HCT116 (cell line): ENCODE measurements around the gene LTBP4. TPM values are rescaled to one million over a fixed set of nuclear protein-coding genes. Genes with fewer than 3 reads are reported as not detected.

Experiments used
- ATAC-seq: fragments of 200-7000 bp; cut with Tn5 transposase; 2 replicates; pipeline ENCODE4 v1.9.1; 2020; ENCODE audit warnings: mild to moderate bottlenecking, moderate library complexity
- BruUV-seq: library from RNA; stranded (reverse); fragments of 400-500 nt; replicated peaks from 2 replicates; lab custom pipeline; 2021; lab: Mats Ljungman, UMichigan
- CTCF ChIA-PET: fragments of 300-600 bp; sonication (Branson Sonifier 250); formaldehyde crosslinking; loops from one replicate; lab custom pipeline; 2021; ENCODE audit warnings: antibody characterized with exemption; lab: Charles Lee
- POLR2A ChIA-PET: fragments of 300-600, 350-600 bp; sonication (Branson Sonifier 250); formaldehyde crosslinking; loops from one replicate; lab custom pipeline; 2021; ENCODE audit warnings: antibody characterized with exemption; lab: Charles Lee
- RAD21 ChIA-PET, 2 experiments: fragments of 300-600 bp; sonication (Branson Sonifier 250); formaldehyde crosslinking; loops; one replicate each; lab custom pipeline; 2023; ENCODE audit warnings: low total read pairs in 2 of 2; ENCODE audit not compliant: uncharacterized antibody in 2 of 2, unreplicated experiment in 2 of 2, low non-redundant PET in 1 of 2; lab: Charles Lee
- DNase-seq: peaks from one replicate; pipeline ENCODE4 v3.0.0-alpha.2; 2010; ENCODE audit warnings: low read depth, low spot score
- H2AFZ ChIP-seq: fragments of 200-600 bp; shearing (Covaris generic), sonication (generic); 2 replicates; pipeline ENCODE4 v1.6.1; 2017; ENCODE audit warnings: low read depth, mixed run types, mixed read lengths, antibody characterized with exemption, low read length; ENCODE audit not compliant: poor library complexity, severe bottlenecking
- H3K27ac ChIP-seq: 2 replicates; pipeline ENCODE4 v1.5.1; 2012; ENCODE audit warnings: low read depth, low read length
- H3K27me3 ChIP-seq: fragments of 200-600 bp; sonication (generic); 2 replicates; pipeline ENCODE4 v1.6.1; 2016; ENCODE audit warnings: mixed run types, low read length, mixed read lengths; ENCODE audit not compliant: insufficient read depth
- H3K36me3 ChIP-seq, 2 experiments: fragments of 200-500 bp in 1 of 2; fragments of 200-600 bp in 1 of 2; sonication (Bioruptor generic) in 1 of 2; sonication (generic) in 1 of 2; 2 replicates each; pipeline versions ENCODE4 v1.5.1 to v1.6.1; 2014 to 2016; ENCODE audit warnings: low read length in 2 of 2, inconsistent platforms in 1 of 2, mixed read lengths in 1 of 2, mixed run types in 1 of 2; ENCODE audit not compliant: insufficient read depth in 2 of 2, control insufficient read depth in 1 of 2
- H3K4me1 ChIP-seq, 2 experiments: fragments of 200-600 bp in 1 of 2; sonication (generic) in 1 of 2; 2 replicates each; pipeline versions ENCODE4 v1.5.1 to v1.6.1; 2012 to 2017; ENCODE audit warnings: low read length in 2 of 2, inconsistent platforms in 1 of 2, mild to moderate bottlenecking in 1 of 2, mixed read lengths in 1 of 2, mixed run types in 1 of 2, moderate library complexity in 1 of 2; ENCODE audit not compliant: insufficient read depth in 2 of 2, control insufficient read depth in 1 of 2
- H3K4me2 ChIP-seq: fragments of 200-600 bp; sonication (generic); 2 replicates; pipeline ENCODE4 v1.6.1; 2017; ENCODE audit warnings: mixed run types, low read length, mixed read lengths
- H3K4me3 ChIP-seq, 2 experiments: fragments of 200-600 bp in 1 of 2; sonication (generic) in 1 of 2; replicated peaks in 1 of 2; 2 replicates each; pipeline ENCODE4 v1.5.1; 2011 to 2016; ENCODE audit warnings: low read length in 2 of 2, control low read depth in 1 of 2, low read depth in 1 of 2, mild to moderate bottlenecking in 1 of 2, mixed read lengths in 1 of 2, mixed run types in 1 of 2
- H3K79me2 ChIP-seq: fragments of 200-600 bp; sonication (generic); 2 replicates; pipeline ENCODE4 v1.6.1; 2017; ENCODE audit warnings: mild to moderate bottlenecking, mixed run types, low read length, moderate library complexity, mixed read lengths; ENCODE audit not compliant: insufficient read depth
- H3K9ac ChIP-seq: fragments of 200-600 bp; sonication (generic); 2 replicates; pipeline ENCODE4 v1.6.1; 2016; ENCODE audit warnings: low read length, mixed read lengths
- H3K9me2 ChIP-seq: fragments of 200-600 bp; sonication (generic), shearing (Covaris generic); 2 replicates; pipeline ENCODE4 v1.6.1; 2017; ENCODE audit warnings: mixed run types, mild to moderate bottlenecking, moderate library complexity; ENCODE audit not compliant: insufficient read depth
- H3K9me3 ChIP-seq, 2 experiments: fragments of 200-500 bp in 1 of 2; fragments of 200-600 bp in 1 of 2; sonication (Bioruptor generic) in 1 of 2; sonication (generic) in 1 of 2; 2 replicates each; pipeline ENCODE4 v1.6.1; 2014 to 2017; ENCODE audit warnings: low read length in 2 of 2, mixed read lengths in 2 of 2, inconsistent platforms in 1 of 2, low read depth in 1 of 2, mild to moderate bottlenecking in 1 of 2, mixed run types in 1 of 2, moderate library complexity in 1 of 2; ENCODE audit not compliant: control insufficient read depth in 1 of 2, insufficient read depth in 1 of 2
- H4K20me1 ChIP-seq: fragments of 200-600 bp; sonication (generic), shearing (Covaris generic); 2 replicates; pipeline ENCODE4 v1.6.1; 2017; ENCODE audit warnings: mixed run types, mild to moderate bottlenecking, moderate library complexity; ENCODE audit not compliant: insufficient read depth
- ATF3 ChIP-seq: IDR thresholded peaks from 2 replicates; pipeline ENCODE4 v1.6.1; 2012
- CEBPB ChIP-seq: IDR thresholded peaks from 2 replicates; pipeline ENCODE4 v1.6.1; 2012; ENCODE audit warnings: low read depth
- EGR1 ChIP-seq: IDR thresholded peaks from 2 replicates; pipeline ENCODE4 v1.6.1; 2012; ENCODE audit warnings: low read depth
- ELF1 ChIP-seq: IDR thresholded peaks from 2 replicates; pipeline ENCODE4 v1.6.1; 2012; ENCODE audit warnings: low read depth, borderline replicate concordance
- EZH2 ChIP-seq: fragments of 200-600 bp; sonication (generic); IDR thresholded peaks from 2 replicates; pipeline ENCODE4 v1.6.1; 2017; ENCODE audit warnings: antibody characterized with exemption, mixed run types
- EZH2phosphoT487 ChIP-seq: fragments of 200-600 bp; IDR thresholded peaks from 2 replicates; pipeline ENCODE4 v1.6.1; 2018; ENCODE audit warnings: antibody characterized with exemption, borderline replicate concordance
- FOSL1 ChIP-seq: IDR thresholded peaks from 2 replicates; pipeline ENCODE4 v1.6.1; 2012; ENCODE audit warnings: low read depth
- JUND ChIP-seq: IDR thresholded peaks from 2 replicates; pipeline ENCODE4 v1.6.1; 2012
- MAX ChIP-seq: IDR thresholded peaks from 2 replicates; pipeline ENCODE4 v1.6.1; 2012
- POLR2A ChIP-seq: IDR thresholded peaks from 2 replicates; pipeline ENCODE4 v1.7.0; 2011; ENCODE audit warnings: borderline replicate concordance; ENCODE audit not compliant: insufficient read depth, insufficient read length; ENCODE audit errors: extremely low read depth
- POLR2AphosphoS5 ChIP-seq: IDR thresholded peaks from 2 replicates; pipeline ENCODE4 v1.6.1; 2011; ENCODE audit warnings: mild to moderate bottlenecking, low read depth, low read length, moderate library complexity
- RAD21 ChIP-seq: IDR thresholded peaks from 2 replicates; pipeline ENCODE4 v1.6.1; 2012; ENCODE audit warnings: low read depth, mild to moderate bottlenecking
- REST ChIP-seq: IDR thresholded peaks from 2 replicates; pipeline ENCODE4 v1.6.1; 2012; ENCODE audit warnings: low read depth
- SIN3A ChIP-seq: IDR thresholded peaks from 2 replicates; pipeline ENCODE4 v1.6.1; 2012; ENCODE audit warnings: low read depth
- SP1 ChIP-seq: IDR thresholded peaks from 2 replicates; pipeline ENCODE4 v1.6.1; 2012; ENCODE audit warnings: low read depth
- SRF ChIP-seq: IDR thresholded peaks from 2 replicates; pipeline ENCODE4 v1.6.1; 2012; ENCODE audit warnings: low read depth
- TCF7L2 ChIP-seq: IDR thresholded peaks from 2 replicates; pipeline ENCODE4 v1.7.0; 2011; ENCODE audit warnings: borderline replicate concordance, inconsistent platforms; ENCODE audit not compliant: insufficient read depth, insufficient read length; ENCODE audit errors: extremely low read depth
- YY1 ChIP-seq: IDR thresholded peaks from 2 replicates; pipeline ENCODE4 v1.6.1; 2011; ENCODE audit warnings: low read length, low read depth, moderate library complexity, mild to moderate bottlenecking; ENCODE audit not compliant: insufficient replicate concordance; ENCODE audit errors: extremely low read depth
- ZFX ChIP-seq: fragments of 450-650 bp; IDR thresholded peaks from 2 replicates; pipeline ENCODE4 v1.6.1; 2017
- ZNF274 ChIP-seq: fragments of 200-500 bp; sonication (Bioruptor generic); IDR thresholded peaks from 2 replicates; pipeline ENCODE4 v1.6.1; 2014; ENCODE audit warnings: mild to moderate bottlenecking, low read depth, low read length, inconsistent platforms
- intact Hi-C: fragments of 100-400 bp; cut with micrococcal nuclease; formaldehyde crosslinking; loops from 2 replicates; pipeline ENCODE4 v1.10.0; 2022
- total RNA-seq: library from RNA; stranded (reverse); gene quantifications from one replicate; pipeline ENCODE4 v1.2.1, GENCODE V29; 2021; ENCODE audit not compliant: unreplicated experiment

Gene LTBP4
- total RNA-seq, 1 experiment from 2014 or later, result 310 TPM

GRCh38 chr19:40616178-40616577 lies 15.0 kb downstream of the LTBP4 start (continued):
- no peak for TF ChIP-seq REST
- TF ChIP-seq MAX, result no peak
- no peak for TF ChIP-seq EZH2phosphoT487
- no peak for TF ChIP-seq JUND
- TF ChIP-seq ZFX, result no peak
- TF ChIP-seq SRF, result no peak
- TF ChIP-seq SIN3A, result no peak
- TF ChIP-seq FOSL1, result no peak
- TF ChIP-seq SP1, result no peak
- TF ChIP-seq CEBPB, result no peak

- ChIA-PET CTCF (no interaction called here), RAD21 (no interaction called here), POLR2A (no interaction called here)
- no TSS peak for BruUV-seq
- TF ChIP-seq ATF3 (no peak), JUND (no peak), EGR1 (no peak), ELF1 (no peak), FOSL1 (no peak), TCF7L2 (no peak), RAD21 (no peak), ZNF274 (no peak), REST (no peak), POLR2AphosphoS5 (no peak), POLR2A (no peak), EZH2phosphoT487 (no peak), SIN3A (no peak), EZH2 (no peak), YY1 (no peak), SP1 (no peak)
- peaks cover 8% of the 10 kb centered on the region; the same call in 1 of the 2 replicates for H3K79me2 ChIP-seq
- H3K9me2 ChIP-seq, result no peaks in the 10 kb centered on the region
- H3K27me3 ChIP-seq, result no peaks in the 10 kb centered on the region
- no peaks in the 10 kb centered on the region for H4K20me1 ChIP-seq
- H3K9me3 ChIP-seq, result no peaks in the 10 kb centered on the region
- H3K27ac ChIP-seq, result no peak overlapping the region
- no peak overlapping the region for H2AFZ ChIP-seq
- H3K4me3 ChIP-seq, result no peak overlapping the region
- intact Hi-C loops, result no loop called here
- no peak overlapping the region for H3K4me2 ChIP-seq
- H3K9ac ChIP-seq, result no peak overlapping the region
- H3K36me3 ChIP-seq, result peaks cover 24% of the 10 kb centered on the region in 2 experiments; a peak in 3 of 4 replicates
- no peak for DNase-seq
- ATAC-seq, result no peak
- H3K4me1 ChIP-seq, result peaks cover 19 to 40% of the 10 kb centered on the region in 2 experiments
Measured at GRCh38 chr19:40616941-40617340, 15.8 kb downstream of the LTBP4 start.
